ENCODE data around the gene PTCD1.
A peak's percentile ranks its signal among the peaks of the same experiment; 100 is the strongest.
"Not testable (repeated sequence)": the region's sequence is repeated elsewhere in the genome, so short reads cannot be mapped to it uniquely, and the experiment has no call there.

PTCD1 gene

GRCh38 chr7:99448855-99449254 is 10.3 kb upstream of the PTCD1 start:
- DNase-seq: no peak

- DNase-seq: no peak
These were observed 9.3 kb upstream of the PTCD1 start for GRCh38 chr7:99447943-99448342.

GRCh38 chr7:99446096-99446495 is 7.5 kb upstream of the PTCD1 start:
- DNase-seq: no peak

GRCh38 chr7:99440195-99440594 is 1.6 kb upstream of the PTCD1 start:
- no peak for DNase-seq

- no peak for DNase-seq
These were observed 539 bp downstream of the PTCD1 start for GRCh38 chr7:99437946-99438572.

- DNase-seq: no peak
These were observed 5.4 kb downstream of the PTCD1 start for GRCh38 chr7:99433158-99433557.

- DNase-seq: not testable (repeated sequence)
These were observed 6.7 kb downstream of the PTCD1 start for GRCh38 chr7:99431756-99432540.

- no peak for DNase-seq
These were observed 8.8 kb downstream of the PTCD1 start for GRCh38 chr7:99429756-99430155.

- no peak for DNase-seq
These were observed 9.5 kb downstream of the PTCD1 start for GRCh38 chr7:99428972-99429566.

GRCh38 chr7:99424932-99425730 is 13.5 kb downstream of the PTCD1 start:
- DNase-seq: no peak

GRCh38 chr7:99422625-99423024 is 16.0 kb downstream of the PTCD1 start:
- DNase-seq: no peak

GRCh38 chr7:99422186-99422585 is 16.4 kb downstream of the PTCD1 start:
- no peak for DNase-seq

- no peak for DNase-seq
These were observed 17.6 kb downstream of the PTCD1 start for GRCh38 chr7:99420986-99421385.

- DNase-seq: no peak
These were observed 18.4 kb downstream of the PTCD1 start for GRCh38 chr7:99420213-99420612.

GRCh38 chr7:99419323-99420021 is 19.1 kb downstream of the PTCD1 start:
- no peak for DNase-seq

- no peak for DNase-seq
These were observed 20.3 kb downstream of the PTCD1 start for GRCh38 chr7:99418260-99418659.

GRCh38 chr7:99415513-99416127 is 23.0 kb downstream of the PTCD1 start:
- DNase-seq: peak; percentile 37

GRCh38 chr7:99410635-99411034 is 28.0 kb downstream of the PTCD1 start:
- no peak for DNase-seq

GRCh38 chr7:99409806-99410205 is 28.8 kb downstream of the PTCD1 start:
- DNase-seq: no peak

GRCh38 chr7:99409192-99409572 is 29.4 kb downstream of the PTCD1 start:
- no peak for DNase-seq

- peak; percentile 98 for DNase-seq
These were observed 30.0 kb downstream of the PTCD1 start, which contains the start of the genes BUD31 and PDAP1 for GRCh38 chr7:99408379-99409191. Gene BUD31, plus strand, starts transcription at chr7:99408969. Its CDS starts 2,124 bp downstream, at chr7:99411093. Gene PDAP1, minus strand, starts transcription at chr7:99408597. Its CDS starts 49 bp downstream, at chr7:99408548.

Measured in activated T-cell treated with anti-CD3 and anti-CD28 coated beads, Interleukin-2, amount 50 U/mL, for 1 hour (primary cell).